HG03108 (cell line): ENCODE data around the gene GPS1.

Experiments
- ATAC-seq: cut with Tn5 transposase; IDR thresholded peaks from one replicate; pipeline ENCODE4 v1.9.1; 2021; ENCODE audit warnings: moderate library complexity; ENCODE audit not compliant: unreplicated experiment

The GPS1 gene

DNA sequence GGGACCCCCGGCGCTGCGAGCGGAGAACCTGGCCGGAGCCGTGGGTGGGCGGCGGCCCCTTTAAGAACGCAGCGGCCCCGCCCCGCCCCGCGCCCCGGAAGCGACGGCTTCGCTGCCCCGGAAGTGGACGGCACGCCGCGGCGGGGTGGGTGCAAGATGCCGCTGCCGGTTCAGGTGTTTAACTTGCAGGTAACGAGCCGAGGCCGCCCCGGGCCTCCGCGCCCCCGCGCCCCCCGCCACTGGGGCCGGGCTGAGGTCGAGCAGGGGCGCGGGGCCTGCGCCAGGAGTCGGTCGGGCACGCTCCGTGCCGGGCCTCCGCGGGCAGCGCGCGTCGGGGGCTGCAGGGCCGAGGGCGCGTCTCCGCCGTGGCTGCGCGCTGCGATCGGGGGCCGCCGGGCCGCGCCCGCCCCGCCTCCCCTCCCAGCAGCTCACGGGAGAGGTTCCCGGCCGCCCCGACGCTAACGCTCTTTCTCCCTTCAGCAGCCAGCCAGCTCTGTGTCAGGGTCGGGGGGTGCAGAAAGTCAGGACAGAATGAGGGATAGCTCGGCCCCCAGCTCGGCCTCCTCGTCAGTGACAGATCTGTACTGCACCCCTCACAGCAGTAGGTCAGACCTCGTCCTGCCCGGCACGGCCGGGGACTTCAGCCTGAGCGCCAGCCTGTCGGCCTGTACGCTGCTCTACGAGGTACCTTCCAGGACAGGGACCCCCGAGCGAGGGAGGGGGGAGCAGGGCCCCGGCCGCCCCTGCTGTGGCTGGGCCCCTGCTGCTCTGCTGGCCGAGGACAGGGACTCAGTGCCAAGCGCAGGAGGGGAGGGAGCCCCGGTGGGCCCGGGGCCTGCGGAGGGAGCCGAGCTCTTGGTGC lies at the start of gene GPS1, which contains the start of gene RFNG:
GPS1 (plus strand) TSS at position 123 of the 862 bp plus-strand sequence; CDS start at position 157, 34 bp downstream.
RFNG (minus strand) TSS at position 36 of the 862 bp plus-strand sequence. CDS start 45 bp downstream, outside the sequence.
- no peak for ATAC-seq

DNA sequence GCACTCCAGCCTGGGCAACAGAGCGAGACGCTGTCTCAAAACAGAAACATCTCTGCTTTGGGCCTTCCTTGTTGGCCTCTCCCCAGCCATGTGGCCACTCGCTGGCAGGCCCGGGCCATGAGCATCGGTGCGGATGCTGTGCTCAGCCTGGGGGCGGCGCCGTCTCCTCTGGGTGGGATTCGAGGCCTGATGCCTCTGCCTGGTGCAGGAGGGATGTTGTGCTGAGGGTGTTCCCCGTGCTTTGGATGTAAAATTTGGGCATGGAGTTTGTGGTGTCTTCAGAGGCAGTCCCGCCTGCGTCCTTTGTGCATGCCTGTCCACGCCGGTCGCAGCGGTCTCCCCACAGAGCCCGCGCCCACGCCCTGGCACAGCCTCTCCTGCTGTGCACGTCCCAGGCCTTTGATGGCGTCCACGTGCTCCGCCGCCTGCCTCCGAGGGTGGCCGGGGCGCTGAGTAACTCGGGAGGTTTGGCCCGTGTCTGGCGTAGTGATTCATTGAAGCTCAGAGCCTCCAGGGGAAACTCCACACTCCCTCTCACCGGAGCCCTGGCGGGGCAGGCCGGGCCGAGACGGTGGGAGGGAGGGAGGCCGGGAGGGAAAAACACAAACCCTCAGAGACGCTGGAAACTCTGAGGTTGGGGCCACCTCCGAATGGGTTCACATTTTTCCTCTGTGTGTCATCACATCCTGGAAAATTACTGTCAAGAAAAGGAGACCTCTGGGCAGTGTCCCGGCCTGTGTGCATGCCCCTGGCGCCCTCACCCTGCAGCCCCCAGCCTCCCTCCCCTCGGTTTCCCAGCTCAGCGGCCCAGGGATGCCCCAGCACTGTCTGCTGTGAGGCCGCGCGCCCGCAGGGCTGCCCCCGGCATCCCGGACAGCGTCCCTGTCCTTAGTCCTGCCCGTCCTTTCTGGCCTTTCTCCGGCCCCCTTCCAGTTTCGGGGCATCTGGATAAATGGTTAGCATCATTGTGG lies 48.0 kb upstream of the GPS1 start:
- no peak for ATAC-seq

DNA sequence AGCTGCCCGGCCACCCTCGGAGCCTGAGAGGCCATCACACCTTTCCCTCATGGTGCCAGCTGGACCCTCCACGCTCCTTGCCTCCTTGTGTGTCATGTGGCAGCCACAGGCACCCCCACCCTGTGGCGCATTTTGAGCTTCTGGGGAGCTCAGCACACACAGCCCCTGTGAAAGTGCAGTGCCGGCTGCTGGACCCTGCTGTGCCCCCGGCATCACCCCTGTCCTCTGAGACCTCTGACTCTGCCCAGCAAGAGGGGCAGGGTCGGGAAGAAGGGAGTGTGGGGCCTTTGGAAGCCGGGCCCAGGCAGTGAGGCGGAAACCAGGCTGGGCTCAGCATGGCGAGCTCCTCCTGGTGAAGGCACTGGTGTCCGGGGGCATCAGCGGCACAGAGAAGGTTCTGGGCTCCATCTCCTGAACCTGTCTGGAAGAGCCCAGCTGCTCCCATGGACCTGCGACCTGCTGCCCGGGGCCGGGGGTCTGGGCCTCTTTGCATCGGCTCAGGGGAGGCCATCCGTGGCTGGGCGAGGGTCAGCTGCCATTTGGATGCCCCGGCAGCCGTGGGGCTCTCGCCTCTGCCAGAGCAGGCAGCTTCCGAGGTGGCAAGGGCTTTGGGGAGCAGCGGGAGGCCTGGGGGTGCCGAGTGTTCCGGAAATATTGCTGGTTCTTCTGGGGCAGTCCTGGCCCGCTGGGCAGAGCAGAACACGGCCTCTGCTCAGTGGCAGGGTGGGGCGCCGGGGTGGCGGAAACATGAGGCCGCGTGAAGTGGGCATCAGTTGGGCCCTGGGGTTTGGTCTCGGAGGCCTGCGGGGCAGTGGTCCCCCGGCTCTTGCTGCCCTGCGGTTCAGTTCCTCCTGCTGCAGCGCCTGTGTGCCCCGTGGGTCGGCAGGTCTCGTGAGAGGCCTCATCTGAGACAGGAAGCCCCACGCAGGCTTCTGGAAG lies 46.9 kb upstream of the GPS1 start:
- no peak for ATAC-seq

DNA sequence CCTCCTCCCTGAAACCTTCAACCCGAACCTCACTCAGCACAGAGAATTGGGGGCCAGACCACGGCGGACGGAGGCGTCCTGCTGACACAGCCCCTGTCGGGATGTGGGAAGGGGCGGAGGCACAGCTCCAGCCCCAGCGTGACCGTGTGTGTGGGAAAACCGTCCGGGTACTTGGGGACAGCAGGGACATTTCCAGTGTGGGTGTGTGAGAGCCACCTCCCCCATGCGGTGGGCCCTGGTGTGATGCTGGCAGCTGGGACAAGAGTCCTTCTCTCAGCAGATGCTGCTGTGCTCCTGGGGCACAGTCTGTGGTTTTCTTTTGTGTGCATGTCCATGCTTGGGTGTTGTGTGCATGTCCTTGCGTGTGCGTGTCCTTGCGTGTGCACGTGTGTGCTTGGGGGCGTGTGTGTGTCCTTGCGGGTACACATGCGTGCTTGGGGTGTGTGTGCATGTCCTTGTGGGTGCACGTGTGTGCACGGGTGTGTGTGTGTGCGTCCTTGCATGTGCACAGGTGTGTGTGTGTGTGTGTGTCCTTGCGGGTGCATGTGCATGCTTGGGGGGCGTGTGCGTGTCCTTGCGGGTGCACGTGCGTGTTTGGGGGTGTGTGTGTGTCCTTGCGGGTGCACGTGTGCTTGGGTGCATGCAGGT lies 45.9 kb upstream of the GPS1 start:
- no peak for ATAC-seq

DNA sequence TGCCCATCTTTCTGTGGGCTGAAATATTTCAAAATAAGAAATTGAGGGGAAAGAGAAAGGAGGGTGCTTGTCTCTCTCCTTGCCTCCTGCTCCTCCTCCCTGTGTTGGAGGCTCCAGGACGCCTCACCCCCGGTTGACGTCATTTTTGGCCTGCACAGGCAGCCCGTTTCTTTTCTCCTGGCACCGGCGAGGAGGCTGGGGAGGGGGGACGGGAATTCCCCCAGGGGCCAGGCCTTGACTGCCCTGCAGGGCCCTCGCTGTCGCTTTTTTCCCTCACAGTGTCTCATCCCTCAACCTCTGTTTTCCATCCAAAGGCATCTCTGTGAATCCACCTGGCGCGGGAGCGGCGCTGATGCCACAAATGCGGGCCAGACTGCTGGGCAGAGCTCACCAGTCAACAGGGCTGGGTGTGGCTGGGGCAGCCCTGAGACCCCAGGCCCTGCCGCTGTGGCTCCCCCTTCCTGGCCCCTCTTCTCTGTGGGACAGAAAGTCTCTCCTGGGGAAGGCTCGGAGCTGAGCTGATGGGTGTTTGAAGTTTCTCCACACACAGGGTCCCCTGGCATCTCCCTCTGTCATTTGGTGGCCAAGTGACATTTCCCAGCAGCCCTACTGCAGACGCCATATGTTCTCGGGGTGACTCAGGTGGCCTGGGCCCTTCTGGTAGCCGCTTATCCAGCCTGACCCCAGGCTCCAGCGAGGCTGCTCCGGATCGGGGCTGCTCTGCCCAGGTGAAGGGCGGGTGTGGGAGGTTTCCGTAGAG lies 45.0 kb upstream of the GPS1 start:
- ATAC-seq, result no peak

DNA sequence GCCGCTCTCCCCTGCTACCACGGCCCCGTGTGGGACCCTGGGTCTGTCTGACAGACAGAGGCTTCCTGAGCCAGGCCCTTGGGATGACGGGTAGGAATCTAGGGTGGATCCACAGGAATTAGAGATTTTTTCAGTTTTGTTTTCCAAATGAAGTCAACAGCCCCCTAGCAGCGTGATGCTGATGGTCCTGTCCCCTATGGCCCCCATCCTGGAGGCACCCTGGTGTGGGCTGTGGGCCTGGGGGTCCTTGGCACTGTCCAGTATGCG lies 44.5 kb upstream of the GPS1 start:
- no peak for ATAC-seq

DNA sequence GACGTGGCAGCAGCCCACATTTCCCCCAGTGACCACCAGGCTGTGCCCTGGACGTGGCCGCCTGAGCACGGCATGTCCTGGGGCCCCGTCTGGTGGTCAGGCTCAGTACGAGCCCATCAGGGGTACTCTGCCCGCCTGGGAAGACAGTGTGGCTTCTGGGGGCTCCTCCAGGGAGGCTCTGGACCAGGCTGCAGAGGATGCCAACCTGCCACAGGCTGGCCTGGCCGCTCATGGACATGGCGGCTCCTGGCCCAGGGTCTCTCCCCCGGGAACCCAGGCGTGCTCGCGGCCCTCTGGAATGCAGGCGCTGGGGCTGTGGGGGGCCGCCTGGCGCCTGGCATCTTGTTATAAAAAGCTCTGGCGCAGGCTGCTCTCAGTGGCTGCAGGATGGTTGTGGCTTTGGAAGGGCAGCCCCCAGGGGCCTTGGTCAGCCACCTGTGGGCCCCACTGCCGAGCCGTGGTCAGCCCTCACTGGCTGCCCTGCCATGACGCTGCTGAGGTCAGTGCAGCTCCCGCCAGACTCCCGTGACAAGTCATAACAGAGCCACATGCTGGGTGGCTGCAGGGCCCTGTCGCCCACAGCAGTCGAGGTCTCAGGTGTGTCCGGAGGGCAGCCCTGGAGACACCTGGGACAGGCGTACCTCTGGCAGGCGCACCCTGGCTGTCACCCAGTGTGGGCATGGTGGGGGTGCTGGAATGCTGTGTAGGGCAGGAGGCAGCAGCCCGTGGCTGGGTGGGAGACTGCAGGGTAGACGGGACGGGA lies 44.0 kb upstream of the GPS1 start:
- no peak for ATAC-seq

DNA sequence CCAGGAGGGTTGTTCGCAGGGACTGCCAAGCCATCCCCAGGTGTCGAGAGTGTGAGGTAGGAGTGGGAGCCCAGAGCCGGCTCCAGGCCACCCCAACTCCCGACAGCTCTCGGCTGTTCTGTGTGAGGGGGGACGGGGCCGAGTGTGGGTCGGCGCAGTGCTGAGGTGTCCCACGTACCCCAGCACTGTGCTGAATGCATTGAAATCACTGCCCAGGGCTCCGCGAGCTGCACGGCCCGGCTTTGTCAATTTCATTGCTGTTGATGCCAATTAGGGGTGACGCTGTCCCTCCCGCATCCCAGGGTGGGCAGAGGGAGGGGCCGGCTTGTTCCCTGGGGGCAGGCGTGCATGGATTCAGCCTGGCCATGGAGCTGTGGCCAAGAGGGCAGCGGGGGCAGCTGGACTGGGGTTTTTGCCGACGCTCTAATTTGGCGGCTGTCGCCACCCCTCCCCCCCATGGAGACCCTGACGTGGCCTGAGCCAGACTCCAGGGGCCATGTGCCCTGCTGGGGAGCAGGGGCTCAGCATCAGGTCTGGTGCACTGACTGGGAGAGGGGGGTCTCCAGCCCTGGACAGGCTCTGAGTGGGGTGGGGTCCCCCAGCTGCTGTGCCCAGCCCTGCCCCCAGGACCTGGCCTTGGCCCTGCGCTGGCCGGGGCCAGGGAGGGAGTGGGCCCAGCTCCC lies 43.3 kb upstream of the GPS1 start:
- no peak for ATAC-seq

DNA sequence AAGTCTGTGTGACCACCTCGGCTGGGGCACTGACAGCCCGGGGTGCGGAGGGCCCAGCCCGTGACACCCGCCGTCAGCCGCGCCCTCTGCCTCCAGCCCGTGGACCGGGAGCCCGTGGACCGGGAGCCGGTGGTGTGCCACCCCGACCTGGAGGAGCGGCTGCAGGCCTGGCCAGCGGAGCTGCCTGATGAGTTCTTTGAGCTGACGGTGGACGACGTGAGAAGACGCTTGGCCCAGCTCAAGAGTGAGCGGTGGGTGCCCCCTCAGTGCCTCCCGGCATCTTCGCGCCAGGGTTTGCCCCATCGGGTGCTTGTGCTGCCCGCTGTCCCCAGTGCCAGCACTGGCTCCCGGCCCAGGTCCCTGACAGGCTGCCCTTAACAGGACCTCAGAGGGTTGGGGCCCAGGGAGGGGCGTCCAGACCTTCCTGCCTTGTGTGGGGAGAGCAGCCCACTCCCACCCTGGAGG lies 42.7 kb upstream of the GPS1 start:
- no peak for ATAC-seq

DNA sequence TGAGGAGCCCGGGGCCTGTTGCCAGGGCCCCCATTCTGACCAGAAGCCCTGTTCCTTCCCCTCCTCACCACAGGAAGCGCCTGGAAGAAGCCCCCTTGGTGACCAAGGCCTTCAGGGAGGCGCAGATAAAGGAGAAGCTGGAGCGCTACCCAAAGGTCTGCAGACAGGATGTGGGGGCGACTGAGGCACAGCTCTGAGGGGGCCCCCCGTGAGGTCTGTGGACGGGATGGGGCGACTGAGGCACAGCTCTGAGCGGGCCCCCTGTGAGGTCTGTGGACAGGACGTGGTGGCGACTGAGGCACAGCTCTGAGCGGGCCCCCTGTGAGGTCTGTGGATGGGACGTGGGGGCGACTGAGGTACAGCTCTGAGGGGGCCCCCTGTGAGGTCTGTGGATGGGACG lies 42.3 kb upstream of the GPS1 start:
- ATAC-seq, result no peak

DNA sequence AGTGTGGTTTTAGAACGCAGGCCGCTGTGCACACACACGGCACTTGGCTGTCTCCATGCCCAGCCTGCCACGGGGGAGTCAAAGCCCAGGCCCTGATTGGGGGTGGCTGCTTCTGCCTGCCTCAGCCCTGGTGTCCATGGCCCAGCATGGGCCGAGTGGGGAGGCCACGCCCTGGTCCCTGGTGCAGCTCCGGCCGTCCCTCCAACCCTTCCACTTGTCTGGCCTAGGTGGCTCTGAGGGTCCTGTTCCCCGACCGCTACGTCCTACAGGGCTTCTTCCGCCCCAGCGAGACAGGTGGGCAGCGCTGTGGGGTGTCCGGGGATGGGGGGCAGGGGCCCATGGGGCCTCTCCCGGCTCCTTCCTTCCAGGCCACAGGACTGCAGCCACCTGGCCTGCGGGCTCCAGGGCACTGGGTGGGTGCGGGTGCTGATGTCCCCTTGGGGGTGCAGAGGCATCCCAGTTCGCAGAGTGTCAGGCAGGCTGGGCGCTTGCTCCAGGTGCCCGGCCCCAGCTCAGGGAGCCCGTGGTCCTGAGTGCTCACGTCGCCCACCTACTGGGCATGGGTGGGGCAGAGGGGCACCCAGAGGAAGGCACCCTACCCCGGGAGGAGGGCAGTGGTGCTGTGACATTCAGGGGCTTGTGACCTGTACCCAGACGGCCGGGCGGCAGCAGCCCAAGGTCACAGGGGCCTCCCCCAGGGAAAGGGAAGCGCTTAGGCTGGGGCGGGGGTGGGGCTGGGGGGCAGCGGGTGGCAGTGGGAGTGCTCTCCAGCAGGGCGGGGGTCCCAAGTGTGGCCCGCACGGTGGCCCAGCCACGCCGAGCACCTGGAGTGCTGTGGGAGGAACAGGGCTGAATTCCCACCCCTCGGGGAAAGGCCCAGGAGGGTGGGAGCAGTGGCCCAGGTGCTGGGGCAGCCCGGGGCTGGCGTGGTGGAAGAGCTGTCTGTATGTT lies 40.8 kb upstream of the GPS1 start:
- no peak for ATAC-seq

DNA sequence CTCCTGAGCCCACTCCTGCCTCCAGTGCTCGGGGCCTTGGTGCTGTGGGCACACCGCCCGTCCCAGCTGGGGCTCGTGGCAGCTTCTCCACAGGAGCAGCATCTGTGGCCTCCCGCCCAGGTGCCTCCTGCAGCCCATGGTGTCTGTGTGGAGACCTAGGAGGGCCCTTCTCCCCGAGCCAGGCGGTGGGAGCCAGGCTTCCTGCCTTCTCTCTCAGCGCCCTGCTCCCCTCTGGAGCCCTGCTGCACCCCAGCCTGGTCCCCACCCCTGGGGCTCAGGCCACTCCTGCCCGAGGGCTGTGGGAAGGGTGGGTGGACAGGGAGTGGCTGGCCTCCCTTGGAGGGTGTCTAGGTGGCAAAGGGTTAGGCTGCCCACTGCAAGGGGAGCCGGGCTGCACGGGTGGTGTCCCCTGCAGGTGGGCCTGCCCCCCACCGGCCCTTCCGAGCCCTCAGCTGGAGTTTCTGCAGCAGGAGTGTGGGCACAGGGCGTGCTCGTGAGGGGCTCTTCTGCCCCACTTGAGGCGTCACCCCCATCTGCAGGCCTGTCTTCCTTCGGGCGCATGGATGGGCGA lies 40.0 kb upstream of the GPS1 start:
- no peak for ATAC-seq

DNA sequence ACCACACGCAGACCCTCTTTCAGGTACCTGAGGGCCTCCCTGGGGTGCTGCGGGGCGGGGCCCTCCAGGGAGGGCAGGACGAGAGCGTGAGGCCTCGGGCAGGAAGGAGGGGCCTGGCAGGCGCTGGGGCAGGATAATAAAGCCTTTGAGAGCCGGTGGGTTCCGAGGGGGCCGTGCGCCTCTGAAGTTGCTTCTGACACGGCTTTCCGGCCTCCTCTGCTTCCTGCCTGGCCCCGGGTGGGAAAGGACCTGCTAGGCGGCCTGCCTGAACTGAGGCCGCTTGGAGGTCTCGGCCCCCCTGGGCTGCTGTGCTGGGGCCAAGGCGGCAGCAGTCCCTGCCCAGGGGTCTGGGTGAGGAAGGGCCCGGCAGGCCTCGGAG lies 39.4 kb upstream of the GPS1 start:
- ATAC-seq, result no peak

DNA sequence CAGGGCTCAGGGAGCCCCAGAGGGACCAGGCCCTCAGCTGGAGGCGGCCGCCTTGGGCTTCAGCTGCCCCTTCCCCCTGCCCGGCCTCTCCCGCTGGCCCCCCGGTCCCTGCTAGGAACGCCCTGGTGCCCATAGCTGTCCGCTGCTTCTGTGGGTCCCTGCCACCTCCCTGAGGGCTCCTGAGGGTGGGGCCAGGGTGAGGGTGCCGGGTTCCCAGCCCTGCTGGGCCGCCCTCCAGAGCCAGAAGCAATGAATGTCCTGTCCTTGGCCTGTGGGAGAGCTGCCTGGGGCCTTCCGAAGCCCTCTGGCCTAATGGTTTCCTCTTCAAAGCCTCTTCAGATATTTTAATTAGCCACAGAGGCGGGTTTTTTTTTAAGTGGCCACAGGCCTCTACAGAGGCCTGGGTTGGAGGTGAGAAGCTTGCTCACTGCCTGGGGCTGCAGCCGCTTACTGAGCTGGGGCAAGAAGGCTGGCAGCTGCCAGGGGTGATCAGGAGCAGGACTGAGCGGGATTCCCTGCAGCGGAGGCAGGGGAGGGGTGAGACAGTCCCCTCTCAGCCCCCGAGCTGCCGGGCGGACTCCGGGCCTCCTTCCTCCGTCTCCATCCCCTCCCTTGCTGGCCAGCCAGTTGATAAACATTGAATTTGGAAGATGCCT lies 38.9 kb upstream of the GPS1 start:
- no peak for ATAC-seq

DNA sequence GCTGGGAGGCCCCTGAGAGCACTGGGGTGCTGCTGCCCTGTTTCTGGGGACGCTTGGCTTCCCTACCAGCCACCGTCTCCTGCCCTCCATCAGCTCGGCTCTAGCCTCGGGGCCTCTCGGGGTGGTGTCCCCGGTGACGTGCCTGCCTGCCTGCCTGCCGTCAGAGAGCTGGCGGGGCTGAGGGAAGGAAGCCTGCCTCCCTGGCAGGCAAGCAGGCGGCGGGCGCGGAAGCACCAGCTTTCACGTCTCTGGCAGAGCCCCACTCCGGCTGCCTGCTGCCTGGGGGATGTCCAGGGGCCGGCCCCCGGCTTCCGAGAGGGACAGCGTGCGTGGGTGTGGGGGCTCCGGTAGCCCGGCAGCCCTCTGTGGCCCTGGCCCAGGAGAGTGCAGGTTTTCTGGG lies 38.4 kb upstream of the GPS1 start:
- ATAC-seq, result no peak

DNA sequence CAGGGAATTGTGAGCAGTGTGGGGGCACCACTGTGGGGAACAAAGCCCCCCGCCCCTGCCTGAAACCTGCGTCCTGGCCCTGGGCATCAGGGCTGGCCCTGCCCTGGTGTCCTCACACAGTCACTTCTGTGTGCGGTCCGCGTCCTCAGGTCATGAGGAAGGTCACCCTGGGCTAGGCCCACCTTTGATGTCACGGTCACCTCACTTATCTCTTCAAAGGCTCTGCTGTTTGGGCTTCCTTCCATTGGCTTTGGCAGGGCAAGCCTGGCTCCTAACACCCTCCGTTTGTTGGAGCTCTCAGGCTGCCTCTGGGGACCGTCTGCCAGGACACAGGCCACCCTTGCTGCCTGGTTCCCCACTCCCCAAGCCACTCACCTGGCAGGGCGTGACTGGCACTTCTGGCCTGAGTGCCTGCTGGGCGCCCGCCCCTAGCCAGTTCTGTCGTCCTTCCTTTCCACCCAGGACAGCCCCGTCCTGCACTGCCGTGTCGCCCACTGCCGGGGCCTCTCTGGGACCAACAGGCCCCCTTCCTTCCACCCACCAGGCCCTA lies 37.9 kb upstream of the GPS1 start:
- ATAC-seq, result no peak
